HG02943 (cell line): ENCODE results near the gene PCSK2.

Experiments
- ATAC-seq: cut with Tn5 transposase; IDR thresholded peaks from one replicate; pipeline ENCODE4 v1.9.1; 2021; ENCODE audit warnings: mild to moderate bottlenecking, low read depth, moderate library complexity; ENCODE audit not compliant: unreplicated experiment

The PCSK2 gene

GRCh38 chr20:17500826-17501225 is 274.0 kb downstream of the PCSK2 start:
- no peak for ATAC-seq

GRCh38 chr20:17501701-17502100 is 274.9 kb downstream of the PCSK2 start:
- ATAC-seq: no peak

GRCh38 chr20:17502105-17502504 is 275.3 kb downstream of the PCSK2 start:
- ATAC-seq: no peak

GRCh38 chr20:17503301-17504065 is 276.6 kb downstream of the PCSK2 start:
- no peak for ATAC-seq

- ATAC-seq: peak; percentile 1
Observed at GRCh38 chr20:17504066-17504897, 277.4 kb downstream of the PCSK2 start.

- ATAC-seq: peak; percentile 76
Observed at GRCh38 chr20:17504898-17505635, 278.2 kb downstream of the PCSK2 start.

- peak; percentile 8 for ATAC-seq
Observed at GRCh38 chr20:17505636-17506517, 279.0 kb downstream of the PCSK2 start.

GRCh38 chr20:17507032-17507431 is 280.2 kb downstream of the PCSK2 start:
- ATAC-seq: no peak

GRCh38 chr20:17507531-17507930 is 280.7 kb downstream of the PCSK2 start:
- ATAC-seq: no peak

- no peak for ATAC-seq
Observed at GRCh38 chr20:17508756-17509155, 281.9 kb downstream of the PCSK2 start.

GRCh38 chr20:17510548-17510947 is 283.7 kb downstream of the PCSK2 start:
- no peak for ATAC-seq

- no peak for ATAC-seq
Observed at GRCh38 chr20:17511401-17511800, 284.6 kb downstream of the PCSK2 start.

GRCh38 chr20:17513939-17514338 is 287.1 kb downstream of the PCSK2 start:
- no peak for ATAC-seq

GRCh38 chr20:17515053-17515452 is 288.2 kb downstream of the PCSK2 start:
- ATAC-seq: no peak

GRCh38 chr20:17518339-17519052 is 291.7 kb downstream of the PCSK2 start:
- no peak for ATAC-seq

GRCh38 chr20:17519606-17520285 is 292.9 kb downstream of the PCSK2 start:
- ATAC-seq: no peak

- no peak for ATAC-seq
Observed at GRCh38 chr20:17520583-17520982, 293.7 kb downstream of the PCSK2 start.

GRCh38 chr20:17522528-17522927 is 295.7 kb downstream of the PCSK2 start:
- ATAC-seq: no peak

GRCh38 chr20:17523326-17523725 is 296.5 kb downstream of the PCSK2 start:
- ATAC-seq: no peak
